Subcutaneous abdominal adipose tissue (tissue), 5 donors: ENCODE results near the gene TLE4.
"Not testable (repeated sequence)": the region's sequence is repeated elsewhere in the genome, so short reads cannot be mapped to it uniquely, and the experiment has no call there.

Experiments
- H3K27ac ChIP-seq: one replicate; pipeline ENCODE4 v1.7.0; 2013; ENCODE audit warnings: low read depth, mild to moderate bottlenecking, inconsistent platforms, low read length, moderate library complexity
- H3K27me3 ChIP-seq, 5 donors: one replicate each; pipeline ENCODE4 v1.7.0; 2013; ENCODE audit warnings: low read length in 5 of 5, inconsistent platforms in 1 of 5; ENCODE audit not compliant: control insufficient read depth in 5 of 5, insufficient read depth in 4 of 5
- H3K36me3 ChIP-seq, 5 donors: one replicate each; pipeline ENCODE4 v1.7.0; 2013; ENCODE audit warnings: low read length in 5 of 5; ENCODE audit not compliant: control insufficient read depth in 5 of 5, insufficient read depth in 5 of 5
- H3K4me1 ChIP-seq, 5 donors: one replicate each; pipeline ENCODE4 v1.7.0; 2013; ENCODE audit warnings: low read length in 5 of 5, mild to moderate bottlenecking in 3 of 5, moderate library complexity in 1 of 5; ENCODE audit not compliant: control insufficient read depth in 5 of 5, insufficient read depth in 5 of 5
- H3K4me3 ChIP-seq, 5 donors: one replicate each; pipeline ENCODE4 v1.7.0; 2013; ENCODE audit warnings: low read length in 5 of 5, low read depth in 1 of 5
- H3K9ac ChIP-seq, 5 donors: one replicate each; pipeline ENCODE4 v1.7.0; 2013; ENCODE audit warnings: low read length in 5 of 5, mild to moderate bottlenecking in 4 of 5, moderate library complexity in 3 of 5
- H3K9me3 ChIP-seq, 5 donors: one replicate each; pipeline ENCODE4 v1.7.0; 2013; ENCODE audit warnings: low read length in 5 of 5; ENCODE audit not compliant: control insufficient read depth in 5 of 5
- donor health status: healthy.
- donor health status: healthy.
- donor health status: healthy.
- donor health status: healthy.
- donor health status: healthy.

TLE4 gene

DNA sequence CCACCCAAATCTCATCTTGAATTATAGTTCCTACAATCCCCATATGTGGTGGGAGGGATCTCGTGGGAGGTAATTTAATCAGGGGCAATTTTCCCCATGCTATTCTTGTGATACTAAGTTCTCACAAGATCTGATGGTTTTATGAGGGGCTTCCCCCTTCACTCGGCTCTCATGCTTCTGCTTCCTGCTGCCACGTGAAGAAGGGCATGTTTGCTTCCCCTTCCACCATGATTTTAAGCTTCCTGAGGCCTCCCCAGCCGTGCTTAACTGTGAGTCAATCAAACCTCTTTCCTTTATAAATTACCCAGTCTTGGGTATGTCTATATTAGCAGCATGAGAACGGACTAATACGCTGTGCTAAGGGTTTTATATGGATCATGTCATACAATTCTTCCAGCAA is 72.3 kb downstream of the TLE4 start:
- Histone ChIP-seq H3K4me3 (no peak overlapping the region), H3K27me3 (no peaks in the 10 kb centered on the region), H3K4me1 (no peaks in the 10 kb centered on the region), H3K36me3 (peaks cover 0 to 5% (median 0%) of the 10 kb centered on the region in 5 donors), H3K9me3 (peaks cover 0 to 2% (median 0%) of the 10 kb centered on the region in 5 donors), H3K9ac (no peak overlapping the region), H3K27ac (no peak overlapping the region)

- Histone ChIP-seq H3K4me3 (no peak overlapping the region), H3K9me3 (peaks cover 0 to 2% (median 0%) of the 10 kb centered on the region in 5 donors), H3K4me1 (no peaks in the 10 kb centered on the region), H3K36me3 (peaks cover 0 to 5% (median 0%) of the 10 kb centered on the region in 5 donors), H3K27ac (no peak overlapping the region), H3K9ac (no peak overlapping the region), H3K27me3 (no peaks in the 10 kb centered on the region)
These were observed 72.8 kb downstream of the TLE4 start for GRCh38 chr9:79644601-79645000.

- H3K27ac ChIP-seq, result no peak overlapping the region
- no peaks in the 10 kb centered on the region for H3K4me1 ChIP-seq
- no peak overlapping the region for H3K4me3 ChIP-seq
- peaks cover 0 to 5% (median 0%) of the 10 kb centered on the region in 5 donors for H3K36me3 ChIP-seq
- H3K27me3 ChIP-seq, result no peaks in the 10 kb centered on the region
- H3K9me3 ChIP-seq, result peaks cover 0 to 2% (median 0%) of the 10 kb centered on the region in 5 donors
- H3K9ac ChIP-seq, result no peak overlapping the region
These were observed 73.3 kb downstream of the TLE4 start for GRCh38 chr9:79645110-79645509.

GRCh38 chr9:79646096-79646495 is 74.3 kb downstream of the TLE4 start:
- Histone ChIP-seq H3K4me3 (no peak overlapping the region), H3K36me3 (peaks cover 0 to 5% (median 0%) of the 10 kb centered on the region in 5 donors), H3K4me1 (no peaks in the 10 kb centered on the region)

GRCh38 chr9:79651251-79651795 is 79.6 kb downstream of the TLE4 start:
- no peak overlapping the region for H3K27ac ChIP-seq
- H3K4me3 ChIP-seq, result no peak overlapping the region
- peaks cover 0 to 4% (median 0%) of the 10 kb centered on the region in 5 donors for H3K4me1 ChIP-seq
- peaks cover 0 to 4% (median 0%) of the 10 kb centered on the region in 5 donors for H3K36me3 ChIP-seq
- no peaks in the 10 kb centered on the region for H3K27me3 ChIP-seq
- no peaks in the 10 kb centered on the region for H3K9me3 ChIP-seq
- H3K9ac ChIP-seq, result no peak overlapping the region

More at GRCh38 chr9:79646096-79646495, 74.3 kb downstream of the TLE4 start:
- Histone ChIP-seq H3K9ac (no peak overlapping the region), H3K27me3 (no peaks in the 10 kb centered on the region), H3K9me3 (peaks cover 0 to 2% (median 0%) of the 10 kb centered on the region in 5 donors), H3K27ac (no peak overlapping the region)

DNA sequence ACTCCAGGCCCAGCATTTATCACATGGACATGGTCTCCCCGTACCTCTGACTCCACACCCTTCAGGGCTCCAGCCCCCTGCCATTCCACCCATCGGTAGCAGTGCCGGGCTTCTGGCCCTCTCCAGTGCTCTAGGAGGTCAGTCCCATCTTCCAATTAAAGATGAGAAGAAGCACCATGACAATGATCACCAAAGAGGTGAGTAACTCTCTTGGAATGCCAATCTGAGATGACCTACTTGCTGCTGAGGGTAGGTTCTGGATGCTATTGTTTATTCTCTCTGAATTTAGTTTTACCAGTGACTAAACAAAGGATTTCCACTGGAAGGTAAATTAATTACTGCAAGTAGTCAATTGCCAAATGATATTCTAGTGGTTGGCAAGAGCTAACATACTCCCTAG is 80.8 kb downstream of the TLE4 start:
- Histone ChIP-seq H3K4me3 (no peak overlapping the region), H3K9me3 (no peaks in the 10 kb centered on the region), H3K4me1 (peaks cover 0 to 4% (median 0%) of the 10 kb centered on the region in 5 donors), H3K27me3 (no peaks in the 10 kb centered on the region), H3K36me3 (peaks cover 0 to 4% (median 3%) of the 10 kb centered on the region in 5 donors), H3K27ac (no peak overlapping the region), H3K9ac (no peak overlapping the region)

DNA sequence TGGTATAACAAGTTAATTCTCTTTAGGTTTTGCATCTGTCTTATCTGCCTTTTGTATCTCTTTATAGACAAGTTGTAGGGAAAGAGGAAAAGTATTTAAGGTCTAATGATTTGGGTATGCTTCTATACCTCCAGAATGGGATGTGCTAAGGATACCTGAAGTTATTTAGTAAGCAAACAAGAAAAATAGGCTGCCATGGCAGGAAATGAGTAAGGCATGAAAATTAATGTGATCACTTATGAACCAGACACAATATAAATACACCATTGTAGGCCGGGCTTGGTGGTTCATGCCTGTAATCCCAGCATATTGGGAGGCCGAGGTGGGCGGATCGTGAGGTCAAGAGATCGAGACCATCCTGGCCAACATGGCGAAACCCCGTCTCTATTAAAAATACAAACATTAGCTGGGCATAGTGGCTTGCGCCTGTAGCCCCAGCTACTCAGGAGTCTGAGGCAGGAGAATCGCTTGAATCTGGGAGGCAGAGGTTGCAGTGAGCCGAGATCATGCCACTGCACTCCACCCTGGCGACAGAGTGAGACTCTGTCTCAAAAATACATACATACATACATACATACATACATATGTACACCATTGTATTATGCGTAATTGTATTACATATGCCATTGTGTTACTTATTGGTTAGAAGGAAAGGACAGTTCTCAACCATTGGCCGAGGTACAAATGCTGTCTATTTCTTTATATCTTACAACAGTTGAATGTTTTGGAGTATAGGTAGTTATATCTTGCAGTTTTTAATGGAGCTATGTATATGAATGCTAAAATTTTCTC is 83.0 kb downstream of the TLE4 start:
- H3K36me3 ChIP-seq, H3K9me3 ChIP-seq: not testable (repeated sequence)

DNA sequence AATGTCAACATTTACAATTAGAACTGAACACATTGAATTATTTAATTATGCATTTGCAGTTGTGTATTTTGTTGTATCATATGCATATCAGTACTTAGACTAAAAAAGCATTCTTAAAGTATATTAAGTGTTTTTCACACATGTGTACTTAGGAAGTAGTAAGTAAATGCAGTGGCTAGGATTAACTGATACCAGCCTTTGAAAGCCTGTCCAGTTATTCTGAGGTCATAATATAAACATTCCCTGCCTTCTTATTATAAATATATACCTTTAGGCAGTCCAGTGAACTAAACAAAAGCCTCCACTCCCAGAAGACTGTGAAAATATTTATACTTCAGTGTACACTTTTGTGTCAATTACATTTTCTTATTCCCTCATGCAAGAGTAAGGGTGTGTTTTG is 83.8 kb downstream of the TLE4 start:
- Histone ChIP-seq H3K9me3 (no peaks in the 10 kb centered on the region), H3K27ac (no peak overlapping the region), H3K9ac (no peak overlapping the region), H3K27me3 (no peaks in the 10 kb centered on the region), H3K36me3 (peaks cover 0 to 5% (median 4%) of the 10 kb centered on the region in 5 donors), H3K4me3 (no peak overlapping the region), H3K4me1 (peaks cover 0 to 4% (median 0%) of the 10 kb centered on the region in 5 donors)

More for the DNA sequence above, 83.0 kb downstream of the TLE4 start:
- H3K4me3 ChIP-seq, H3K27me3 ChIP-seq, H3K9ac ChIP-seq, H3K27ac ChIP-seq, H3K4me1 ChIP-seq: not testable (repeated sequence)

DNA sequence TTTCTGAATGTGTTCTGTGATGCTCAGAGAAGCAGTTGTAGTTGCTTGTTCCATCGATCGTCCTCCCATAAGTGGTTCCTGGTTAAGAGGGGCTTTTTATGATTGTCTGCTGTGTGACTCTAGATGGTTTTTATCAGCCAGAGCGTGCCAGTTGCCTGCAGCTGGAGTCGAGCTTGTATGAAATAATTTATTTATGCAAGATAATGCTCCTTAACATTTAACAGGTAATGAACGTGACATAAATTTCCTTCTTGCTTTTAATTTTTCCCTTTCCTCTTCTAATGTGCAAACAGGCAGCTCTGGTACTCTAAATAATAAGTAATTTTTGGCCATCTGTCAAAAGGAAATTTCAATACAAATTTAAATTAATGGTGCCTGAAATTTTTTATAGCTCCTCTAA is 84.4 kb downstream of the TLE4 start:
- H3K4me3 ChIP-seq, result no peak overlapping the region
- no peaks in the 10 kb centered on the region for H3K9me3 ChIP-seq
- no peaks in the 10 kb centered on the region for H3K27me3 ChIP-seq
- H3K36me3 ChIP-seq, result peaks cover 0 to 5% (median 4%) of the 10 kb centered on the region in 5 donors
- H3K9ac ChIP-seq, result no peak overlapping the region
- peaks cover 0 to 4% (median 0%) of the 10 kb centered on the region in 5 donors for H3K4me1 ChIP-seq
- H3K27ac ChIP-seq, result no peak overlapping the region

- peaks cover 0 to 13% (median 4%) of the 10 kb centered on the region in 5 donors for H3K4me1 ChIP-seq
- H3K9ac ChIP-seq, result no peak overlapping the region
- no peak overlapping the region for H3K4me3 ChIP-seq
- no peaks in the 10 kb centered on the region for H3K27me3 ChIP-seq
- no peaks in the 10 kb centered on the region for H3K9me3 ChIP-seq
- H3K36me3 ChIP-seq, result peaks cover 0 to 4% (median under 1%) of the 10 kb centered on the region in 5 donors
- no peak overlapping the region for H3K27ac ChIP-seq
These were observed 86.1 kb downstream of the TLE4 start for GRCh38 chr9:79657891-79658290.
